A673 (cell line): ENCODE measurements around the gene KRTAP7-1. TPM values are rescaled to one million over a fixed set of nuclear protein-coding genes. Genes with fewer than 3 reads are reported as not detected.

ENCODE experiments used
- BruUV-seq: library from RNA; stranded (reverse); fragments of 400-500 nt; replicated peaks from 2 replicates; lab custom pipeline; 2021; lab: Mats Ljungman, UMichigan
- CTCF ChIA-PET: fragments of 300-600 bp; sonication (Branson Sonifier 250); formaldehyde crosslinking; loops from one replicate; lab custom pipeline; 2022; ENCODE audit warnings: antibody characterized with exemption; lab: Charles Lee
- POLR2A ChIA-PET: fragments of 300-600 bp; sonication (Branson Sonifier 250); formaldehyde crosslinking; loops from one replicate; lab custom pipeline; 2022; ENCODE audit warnings: antibody characterized with exemption; ENCODE audit not compliant: low non-redundant PET; lab: Charles Lee
- DNase-seq: peaks from one replicate; pipeline ENCODE4 v3.0.0-alpha.2; 2015; ENCODE audit warnings: low spot score
- H3K27ac ChIP-seq: fragments of 200-600 bp; sonication (generic); 2 replicates; pipeline ENCODE4 v1.5.1; 2016; ENCODE audit warnings: mixed run types, low read depth, mild to moderate bottlenecking, mixed read lengths, antibody characterized with exemption, low read length; ENCODE audit not compliant: poor library complexity, severe bottlenecking
- H3K27me3 ChIP-seq: fragments of 200-600 bp; sonication (generic); replicated peaks from 2 replicates; pipeline ENCODE4 v1.6.1; 2017; ENCODE audit warnings: mixed run types, low read depth, mild to moderate bottlenecking, mixed read lengths, antibody characterized with exemption, low read length; ENCODE audit not compliant: insufficient read depth, poor library complexity
- H3K36me3 ChIP-seq: fragments of 200-600 bp; sonication (generic); 2 replicates; pipeline ENCODE4 v1.6.1; 2016; ENCODE audit warnings: mixed run types, mild to moderate bottlenecking, mixed read lengths, antibody characterized with exemption, low read length; ENCODE audit not compliant: insufficient read depth, poor library complexity, severe bottlenecking
- H3K4me1 ChIP-seq: fragments of 200-600 bp; sonication (generic); 2 replicates; pipeline ENCODE4 v1.6.1; 2017; ENCODE audit warnings: mixed run types, mild to moderate bottlenecking, mixed read lengths, antibody characterized with exemption, low read length; ENCODE audit not compliant: insufficient read depth, poor library complexity, severe bottlenecking
- H3K4me3 ChIP-seq: fragments of 200-600 bp; sonication (generic); 2 replicates; pipeline ENCODE4 v1.5.1; 2016; ENCODE audit warnings: low read depth, mixed run types, mild to moderate bottlenecking, mixed read lengths, low read length; ENCODE audit not compliant: poor library complexity, severe bottlenecking
- H3K9me3 ChIP-seq: fragments of 200-600 bp; sonication (generic); 2 replicates; pipeline ENCODE4 v1.6.1; 2016; ENCODE audit warnings: mixed run types, low read depth, mild to moderate bottlenecking, mixed read lengths, antibody characterized with exemption, low read length; ENCODE audit not compliant: poor library complexity, severe bottlenecking
- EZH2 ChIP-seq: fragments of 200-600 bp; sonication (generic); IDR thresholded peaks from 2 replicates; pipeline ENCODE4 v1.6.1; 2017; ENCODE audit warnings: borderline replicate concordance, low read depth, mild to moderate bottlenecking, mixed read lengths, antibody characterized with exemption, low read length; ENCODE audit not compliant: poor library complexity, severe bottlenecking
- intact Hi-C: fragments of 100-400 bp; cut with micrococcal nuclease; formaldehyde crosslinking; loops from one replicate; pipeline ENCODE4 v1.10.0; 2022; ENCODE audit not compliant: unreplicated experiment
- total RNA-seq: library from RNA; stranded (reverse); gene quantifications from 2 replicates; pipeline ENCODE4 v1.2.3, GENCODE V29; 2021
- TF ChIP-seq, protein P1 (sequence below): fragments of 300-800, 200-600 bp; sonication (generic); conservative IDR thresholded peaks from 2 replicates; pipeline ENCODE4 v1.5.1; 2017; ENCODE audit warnings: low read depth, mild to moderate bottlenecking, antibody characterized with exemption, low read length, moderate library complexity, mixed read lengths

The KRTAP7-1 gene
- total RNA-seq, 1 experiment from 2014 or later: not detected

DNA sequence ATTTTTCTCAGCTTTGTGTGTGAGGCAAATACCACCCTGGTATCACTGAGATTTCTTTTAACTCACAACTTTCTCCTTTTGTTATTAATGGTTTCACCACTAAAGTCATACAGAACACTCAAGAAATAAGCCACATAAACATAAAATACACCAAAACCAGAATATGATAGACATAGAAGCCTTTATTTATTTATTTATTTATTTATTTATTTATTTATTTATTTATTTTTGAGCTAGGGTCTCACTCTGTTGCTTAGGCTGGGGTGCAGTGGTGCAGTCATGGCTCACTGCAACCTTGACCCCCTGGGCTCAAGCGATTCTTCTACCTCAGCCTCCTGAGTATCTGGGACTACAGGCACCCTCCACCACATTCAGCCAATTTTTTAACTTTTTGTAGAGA, 29.0 kb downstream of the KRTAP7-1 start:
- no peak overlapping the region for H3K4me3 ChIP-seq
- TF ChIP-seq, protein P1, sequence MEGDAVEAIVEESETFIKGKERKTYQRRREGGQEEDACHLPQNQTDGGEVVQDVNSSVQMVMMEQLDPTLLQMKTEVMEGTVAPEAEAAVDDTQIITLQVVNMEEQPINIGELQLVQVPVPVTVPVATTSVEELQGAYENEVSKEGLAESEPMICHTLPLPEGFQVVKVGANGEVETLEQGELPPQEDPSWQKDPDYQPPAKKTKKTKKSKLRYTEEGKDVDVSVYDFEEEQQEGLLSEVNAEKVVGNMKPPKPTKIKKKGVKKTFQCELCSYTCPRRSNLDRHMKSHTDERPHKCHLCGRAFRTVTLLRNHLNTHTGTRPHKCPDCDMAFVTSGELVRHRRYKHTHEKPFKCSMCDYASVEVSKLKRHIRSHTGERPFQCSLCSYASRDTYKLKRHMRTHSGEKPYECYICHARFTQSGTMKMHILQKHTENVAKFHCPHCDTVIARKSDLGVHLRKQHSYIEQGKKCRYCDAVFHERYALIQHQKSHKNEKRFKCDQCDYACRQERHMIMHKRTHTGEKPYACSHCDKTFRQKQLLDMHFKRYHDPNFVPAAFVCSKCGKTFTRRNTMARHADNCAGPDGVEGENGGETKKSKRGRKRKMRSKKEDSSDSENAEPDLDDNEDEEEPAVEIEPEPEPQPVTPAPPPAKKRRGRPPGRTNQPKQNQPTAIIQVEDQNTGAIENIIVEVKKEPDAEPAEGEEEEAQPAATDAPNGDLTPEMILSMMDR: no peak
- no peak for TF ChIP-seq EZH2
- no TSS peak for BruUV-seq
- peaks cover 3% of the 10 kb centered on the region for H3K27me3 ChIP-seq
- DNase-seq: no peak
- ChIA-PET POLR2A (no interaction called here), CTCF (no interaction called here)
- intact Hi-C loops: no loop called here
- no peaks in the 10 kb centered on the region for H3K4me1 ChIP-seq
- peaks cover 5% of the 10 kb centered on the region for H3K9me3 ChIP-seq
- H3K27ac ChIP-seq: no peak overlapping the region
- H3K36me3 ChIP-seq: no peaks in the 10 kb centered on the region

DNA sequence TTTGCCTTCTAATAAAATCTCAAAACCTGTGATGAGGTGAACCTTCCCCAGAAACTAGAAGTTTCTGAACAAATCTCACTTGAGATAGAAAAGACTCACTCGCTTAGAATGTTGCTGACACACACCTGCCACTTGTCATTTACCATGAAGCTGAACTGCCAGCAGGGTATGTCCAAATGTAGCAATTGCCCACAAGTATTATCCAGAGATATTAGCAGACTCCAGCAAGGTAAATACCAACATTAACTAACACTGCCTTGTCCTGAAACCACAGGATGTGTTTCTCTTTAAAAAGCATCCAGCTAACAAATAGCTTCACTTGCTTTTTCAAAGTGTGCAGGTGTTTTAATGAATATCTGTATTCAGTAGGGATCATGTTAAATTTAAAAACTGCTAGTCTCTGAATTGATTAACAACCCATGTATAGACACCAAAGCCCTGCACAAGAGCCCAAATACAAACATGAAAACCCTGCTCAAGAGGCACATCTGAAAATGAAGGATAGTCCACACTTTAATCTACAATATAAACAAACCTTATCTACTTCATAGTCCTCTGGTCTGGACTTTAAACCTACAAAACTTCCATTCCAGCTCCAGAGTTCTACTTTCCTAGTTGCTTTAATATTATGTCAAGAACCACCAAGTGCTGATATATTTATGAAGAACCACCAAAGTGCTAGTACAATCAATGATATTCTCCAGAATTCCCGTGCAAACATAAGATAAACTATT, 35.8 kb downstream of the KRTAP7-1 start:
- H3K9me3 ChIP-seq: no peaks in the 10 kb centered on the region
- H3K4me3 ChIP-seq: no peak overlapping the region
- no peaks in the 10 kb centered on the region for H3K4me1 ChIP-seq
- H3K27ac ChIP-seq: no peak overlapping the region
- no peak for TF ChIP-seq EZH2
- TF ChIP-seq, protein P1: no peak
- H3K27me3 ChIP-seq: peaks cover 29% of the 10 kb centered on the region
- ChIA-PET CTCF (no interaction called here), POLR2A (no interaction called here)
- no TSS peak for BruUV-seq
- intact Hi-C loops: no loop called here
- H3K36me3 ChIP-seq: no peaks in the 10 kb centered on the region
- DNase-seq: no peak

DNA sequence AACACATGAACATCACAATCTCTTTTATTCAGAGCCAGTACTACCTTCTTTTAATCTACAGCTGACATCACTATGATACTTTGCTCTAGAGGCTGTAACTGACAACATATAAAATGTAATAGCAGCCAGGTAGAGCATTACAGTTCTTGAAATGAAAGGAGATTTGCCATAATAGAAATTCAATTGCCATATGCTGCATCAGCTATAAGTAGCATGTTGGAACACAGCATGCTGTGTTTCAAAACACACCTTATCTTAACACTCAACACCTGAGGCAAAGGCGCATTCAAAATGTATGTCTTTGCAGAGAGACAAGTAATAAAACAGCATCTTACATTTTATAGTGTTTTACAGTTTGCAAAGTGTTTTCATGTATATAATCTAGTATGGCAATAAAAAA, 50.3 kb downstream of the KRTAP7-1 start:
- TF ChIP-seq EZH2: no peak
- TF ChIP-seq, protein P1: no peak
- H3K36me3 ChIP-seq: no peaks in the 10 kb centered on the region
- ChIA-PET POLR2A (no interaction called here), CTCF (no interaction called here)
- no peaks in the 10 kb centered on the region for H3K4me1 ChIP-seq
- H3K27me3 ChIP-seq: peaks cover 55% of the 10 kb centered on the region
- no TSS peak for BruUV-seq
- intact Hi-C loops: no loop called here
- peaks cover 11% of the 10 kb centered on the region for H3K9me3 ChIP-seq
- DNase-seq: no peak
- H3K4me3 ChIP-seq: no peak overlapping the region
- H3K27ac ChIP-seq: no peak overlapping the region

Other genes with a start within 250 kb of the KRTAP7-1 start
- gene KRTAP22-2, start 239.4 kb downstream of the KRTAP7-1 start, total RNA-seq: not detected in 2 replicates
- gene KRTAP6-3, start 237.3 kb downstream of the KRTAP7-1 start, total RNA-seq: not detected in 2 replicates
- not detected in 2 replicates for gene KRTAP6-2, start 230.9 kb downstream of the KRTAP7-1 start, total RNA-seq
- not detected in 2 replicates for gene KRTAP22-1, start 228.7 kb downstream of the KRTAP7-1 start, total RNA-seq
- not detected in 2 replicates for gene KRTAP6-1, start 215.8 kb downstream of the KRTAP7-1 start, total RNA-seq
- gene KRTAP20-1, start 213.3 kb downstream of the KRTAP7-1 start, total RNA-seq: not detected in 2 replicates
- not detected in 2 replicates for gene KRTAP20-4, start 209.1 kb downstream of the KRTAP7-1 start, total RNA-seq
- gene KRTAP20-2, start 194.6 kb downstream of the KRTAP7-1 start, total RNA-seq: not detected in 2 replicates
- gene KRTAP20-3, start 186.9 kb downstream of the KRTAP7-1 start, total RNA-seq: not detected in 2 replicates
- gene KRTAP21-3, start 111.0 kb downstream of the KRTAP7-1 start, total RNA-seq: not detected in 2 replicates
- gene KRTAP21-2, start 82.5 kb downstream of the KRTAP7-1 start, total RNA-seq: not detected in 2 replicates
- not detected in 2 replicates for gene KRTAP21-1, start 74.3 kb downstream of the KRTAP7-1 start, total RNA-seq
- gene KRTAP8-1, start 16.5 kb downstream of the KRTAP7-1 start, total RNA-seq: not detected in 2 replicates
- gene KRTAP11-1, start 51.8 kb upstream of the KRTAP7-1 start, total RNA-seq: not detected in 2 replicates
- gene KRTAP19-8, start 208.7 kb upstream of the KRTAP7-1 start, total RNA-seq: not detected in 2 replicates